NCI-H1436 (cell line): Measurements from ENCODE around the gene TBR1.
A peak's percentile ranks its signal among the peaks of the same experiment; 100 is the strongest.

ENCODE experiments used
- DNase-seq: peaks from one replicate; lab custom pipeline; 2025; lab: John Stamatoyannopoulos, UW

Gene TBR1

GRCh38 chr2:161415987-161416707 lies at the start of gene TBR1:
Gene TBR1 (plus strand): TSS chr2:161416297. CDS start chr2:161416411, 114 bp downstream.
- DNase-seq, result peak; percentile 39

- DNase-seq, result no peak
These were observed 48.4 kb upstream of the TBR1 start for GRCh38 chr2:161367675-161368074.

- DNase-seq, result no peak
These were observed 46.8 kb upstream of the TBR1 start for GRCh38 chr2:161369311-161369710.

- DNase-seq, result no peak
These were observed 45.1 kb upstream of the TBR1 start for GRCh38 chr2:161370981-161371380.

GRCh38 chr2:161371869-161372268 lies 44.2 kb upstream of the TBR1 start:
- no peak for DNase-seq

- DNase-seq, result no peak
These were observed 42.2 kb upstream of the TBR1 start for GRCh38 chr2:161373942-161374341.

GRCh38 chr2:161374446-161374845 lies 41.7 kb upstream of the TBR1 start:
- no peak for DNase-seq

GRCh38 chr2:161379740-161380139 lies 36.4 kb upstream of the TBR1 start:
- no peak for DNase-seq

GRCh38 chr2:161381546-161381945 lies 34.6 kb upstream of the TBR1 start:
- no peak for DNase-seq

GRCh38 chr2:161382747-161383146 lies 33.4 kb upstream of the TBR1 start:
- DNase-seq, result no peak

- DNase-seq, result peak; percentile 2
These were observed 31.2 kb upstream of the TBR1 start for GRCh38 chr2:161384864-161385263.

- no peak for DNase-seq
These were observed 29.8 kb upstream of the TBR1 start for GRCh38 chr2:161386228-161386824.

- no peak for DNase-seq
These were observed 27.8 kb upstream of the TBR1 start for GRCh38 chr2:161388146-161388779.

- no peak for DNase-seq
These were observed 24.2 kb upstream of the TBR1 start for GRCh38 chr2:161391737-161392506.

- DNase-seq, result no peak
These were observed 16.0 kb upstream of the TBR1 start for GRCh38 chr2:161400076-161400475.

- no peak for DNase-seq
These were observed 13.8 kb upstream of the TBR1 start for GRCh38 chr2:161402297-161402696.

- DNase-seq, result no peak
These were observed 9.8 kb upstream of the TBR1 start for GRCh38 chr2:161406316-161406715.

- no peak for DNase-seq
These were observed 8.5 kb upstream of the TBR1 start for GRCh38 chr2:161407597-161407996.

GRCh38 chr2:161409308-161409907 lies 6.7 kb upstream of the TBR1 start:
- no peak for DNase-seq

- DNase-seq, result no peak
These were observed 3.8 kb upstream of the TBR1 start for GRCh38 chr2:161412346-161412745.

- peak; percentile 30 for DNase-seq
These were observed 1.8 kb upstream of the TBR1 start for GRCh38 chr2:161414042-161415033.
